SK-N-SH (cell line): ENCODE measurements around the gene POC1B. TPM values are rescaled to one million over a fixed set of nuclear protein-coding genes. Genes with fewer than 3 reads are reported as not detected.
A peak's percentile ranks its signal among the peaks of the same experiment; 100 is the strongest.

Source experiments
- CTCF ChIA-PET: fragments of 300-600, 350-600 bp; formaldehyde crosslinking; extraction: SDS; loops from one replicate; lab custom pipeline; 2021; lab: Yijun Ruan, JAX
- POLR2A ChIA-PET: fragments of 350-600 bp; sonication (Branson Sonifier 250); formaldehyde crosslinking; extraction: SDS; loops from one replicate; lab custom pipeline; 2020; ENCODE audit warnings: antibody characterized with exemption, inconsistent platforms; lab: Yijun Ruan, JAX
- DNase-seq: peaks from one replicate; pipeline ENCODE4 v3.0.0; 2012
- H2AFZ ChIP-seq: fragments of 200-600 bp; sonication (generic); 2 replicates; pipeline ENCODE4 v1.8.1; 2016; ENCODE audit warnings: antibody characterized with exemption, mild to moderate bottlenecking, low read depth
- H3F3A ChIP-seq: fragments of 200-600 bp; sonication (generic); replicated peaks from 2 replicates; pipeline ENCODE3; 2016; ENCODE audit warnings: antibody characterized with exemption, mild to moderate bottlenecking; ENCODE audit not compliant: insufficient read depth
- H3K27ac ChIP-seq, 2 experiments: fragments of 200-500 bp in 1 of 2; fragments of 200-600 bp in 1 of 2; sonication (Bioruptor generic) in 1 of 2; sonication (generic), shearing (Covaris generic) in 1 of 2; 2 replicates each; pipeline versions ENCODE4 v1.5.1 to v1.6.1; 2014 to 2016; ENCODE audit warnings: low read depth in 2 of 2, inconsistent platforms in 1 of 2, low read length in 1 of 2, mild to moderate bottlenecking in 1 of 2, mixed read lengths in 1 of 2
- H3K27me3 ChIP-seq: fragments of 200-600 bp; sonication (generic), shearing (Covaris generic); 2 replicates; pipeline ENCODE4 v1.6.1; 2016; ENCODE audit warnings: mixed run types; ENCODE audit not compliant: insufficient read depth
- H3K36me3 ChIP-seq, 2 experiments: fragments of 200-500 bp in 1 of 2; fragments of 200-600 bp in 1 of 2; sonication (Bioruptor generic) in 1 of 2; sonication (generic) in 1 of 2; replicated peaks in 1 of 2; 2 replicates each; pipeline versions ENCODE3 to v1.5.1; 2014 to 2016; ENCODE audit warnings: low read length in 1 of 2, mild to moderate bottlenecking in 1 of 2; ENCODE audit not compliant: insufficient read depth in 2 of 2, control insufficient read depth in 1 of 2
- H3K4me1 ChIP-seq, 2 experiments: fragments of 200-500 bp in 1 of 2; fragments of 200-600 bp in 1 of 2; sonication (Bioruptor generic) in 1 of 2; sonication (generic), shearing (Covaris generic) in 1 of 2; 2 replicates each; pipeline versions ENCODE4 v1.5.1 to v1.6.1; 2014 to 2016; ENCODE audit warnings: low read depth in 1 of 2, low read length in 1 of 2, mixed run types in 1 of 2; ENCODE audit not compliant: insufficient read depth in 2 of 2, control insufficient read depth in 1 of 2
- H3K4me2 ChIP-seq: fragments of 200-600 bp; sonication (generic), shearing (Covaris generic); 2 replicates; pipeline ENCODE4 v1.6.1; 2017; ENCODE audit warnings: mixed run types
- H3K4me3 ChIP-seq, 2 experiments: fragments of 200-500 bp in 1 of 2; fragments of 200-600 bp in 1 of 2; sonication (Bioruptor generic) in 1 of 2; sonication (generic), shearing (Covaris generic) in 1 of 2; 2 replicates each; pipeline versions ENCODE4 v1.5.1 to v1.8.1; 2014 to 2016; ENCODE audit warnings: low read depth in 2 of 2, inconsistent platforms in 1 of 2, low read length in 1 of 2, mild to moderate bottlenecking in 1 of 2, mixed read lengths in 1 of 2, moderate library complexity in 1 of 2
- H3K79me2 ChIP-seq: fragments of 200-600 bp; sonication (generic); 2 replicates; pipeline ENCODE4 v1.8.1; 2017; ENCODE audit warnings: mild to moderate bottlenecking; ENCODE audit not compliant: insufficient read depth
- H3K9ac ChIP-seq: fragments of 200-600 bp; sonication (generic); 2 replicates; pipeline ENCODE4 v1.6.1; 2017; ENCODE audit warnings: mixed run types
- H3K9me2 ChIP-seq: fragments of 200-600 bp; sonication (generic); 2 replicates; pipeline ENCODE4 v1.6.1; 2017; ENCODE audit warnings: mixed run types
- H3K9me3 ChIP-seq: fragments of 200-600 bp; sonication (generic); 2 replicates; pipeline ENCODE4 v1.6.1; 2017; ENCODE audit warnings: mixed run types, mild to moderate bottlenecking, moderate library complexity
- H4K20me1 ChIP-seq: fragments of 200-600 bp; sonication (generic); 2 replicates; pipeline ENCODE4 v1.6.1; 2017; ENCODE audit warnings: mild to moderate bottlenecking, mixed run types; ENCODE audit not compliant: insufficient read depth
- EP300 ChIP-seq, 2 experiments: IDR thresholded peaks; 2 replicates each; pipeline versions ENCODE4 v1.4.0 to v1.6.1; 2012; ENCODE audit warnings: borderline replicate concordance in 1 of 2, low read depth in 1 of 2, low read length in 1 of 2
- WGBS: methylation state at CpG from one replicate; pipeline ENCODE4 v1.1.6; 2017; ENCODE audit warnings: low lambda C conversion rate; 5-methylcytosine and 5-hydroxymethylcytosine counted together
- polyA plus RNA-seq, 3 experiments: library from polyadenylated mRNA; depleted of rRNA; stranded (reverse); fragments of >200 nt; gene quantifications; 2 replicates each; pipeline ENCODE4 v1.2.3, GENCODE V29; 2012
- TF ChIP-seq, protein P1 (sequence below): IDR thresholded peaks from 2 replicates; pipeline ENCODE4 v1.4.0; 2012; ENCODE audit warnings: low read depth, borderline replicate concordance
- TF ChIP-seq, protein P2 (sequence below): IDR thresholded peaks from 2 replicates; pipeline ENCODE4 v1.6.1; 2012; ENCODE audit warnings: mild to moderate bottlenecking, low read depth, low read length, moderate library complexity

Gene POC1B
- polyA plus RNA-seq, 1 of the 3 experiments (the other 2 are of a cell fraction): 4.0 TPM

GRCh38 chr12:89468648-89469326 is 57.1 kb downstream of the POC1B start:
- peaks cover 13% of the 10 kb centered on the region for H3F3A ChIP-seq
- H3K9me2 ChIP-seq: no peaks in the 10 kb centered on the region
- H3K4me2 ChIP-seq: no peak overlapping the region
- no peak overlapping the region for H3K4me3 ChIP-seq
- 92% methylated on average over 4 of the region's 4 CpGs for WGBS
- H3K27me3 ChIP-seq: no peaks in the 10 kb centered on the region
- no peak overlapping the region for H3K27ac ChIP-seq
- no peak for DNase-seq
- H3K36me3 ChIP-seq: no peaks in the 10 kb centered on the region
- H3K9ac ChIP-seq: no peak overlapping the region
- H4K20me1 ChIP-seq: no peaks in the 10 kb centered on the region
- H2AFZ ChIP-seq: no peak overlapping the region
- H3K79me2 ChIP-seq: no peaks in the 10 kb centered on the region
- ChIA-PET CTCF (interaction anchor here (5.4 to 14.0 kb wide), 3 partner anchors 57 to 448 kb away, joined by 29 to 235 read pairs (median 50); partner anchors contain the start of genes GALNT4 and POC1B), POLR2A (no interaction called here)
- H3K4me1 ChIP-seq: peaks cover 6 to 11% of the 10 kb centered on the region in 2 experiments; a peak in 3 of 4 replicates
- no peaks in the 10 kb centered on the region for H3K9me3 ChIP-seq
- TF ChIP-seq, protein P1, sequence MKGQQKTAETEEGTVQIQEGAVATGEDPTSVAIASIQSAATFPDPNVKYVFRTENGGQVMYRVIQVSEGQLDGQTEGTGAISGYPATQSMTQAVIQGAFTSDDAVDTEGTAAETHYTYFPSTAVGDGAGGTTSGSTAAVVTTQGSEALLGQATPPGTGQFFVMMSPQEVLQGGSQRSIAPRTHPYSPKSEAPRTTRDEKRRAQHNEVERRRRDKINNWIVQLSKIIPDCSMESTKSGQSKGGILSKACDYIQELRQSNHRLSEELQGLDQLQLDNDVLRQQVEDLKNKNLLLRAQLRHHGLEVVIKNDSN: no peak

DNA sequence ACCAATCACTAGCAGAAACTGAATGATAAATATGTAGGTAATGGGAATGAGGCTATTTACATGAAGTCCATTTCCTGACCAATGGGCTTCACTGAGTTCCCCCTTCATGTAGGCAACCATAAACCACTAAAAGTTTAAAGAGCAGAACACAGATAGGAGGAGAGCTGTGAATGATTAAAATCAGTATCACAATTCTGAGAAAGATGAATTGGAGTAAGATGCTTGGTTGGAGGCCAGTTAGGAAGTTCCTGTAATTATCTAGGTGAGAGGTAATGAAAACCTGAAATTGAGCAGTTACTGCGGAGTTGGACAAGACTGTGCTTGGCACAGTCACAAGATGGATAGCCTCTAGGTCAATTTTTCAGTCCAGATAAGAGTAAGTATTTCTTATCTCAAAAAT is 57.8 kb downstream of the POC1B start:
- H3K9me2 ChIP-seq: no peaks in the 10 kb centered on the region
- DNase-seq: no peak
- ChIA-PET POLR2A (no interaction called here), CTCF (interaction anchor here (0.8 to 14.0 kb wide), 5 partner anchors 10 to 447 kb away, joined by 3 to 235 read pairs (median 29); partner anchors contain the start of genes DUSP6, GALNT4 and POC1B)
- peak in 1 of 2 experiments; percentile 8; a peak in 1 of 4 replicates for TF ChIP-seq EP300 (IDR thresholded peaks at IDR 0.05; ENCODE audit: borderline replicate concordance in 1 of 2, low read depth in 1 of 2, low read length in 1 of 2)
- TF ChIP-seq, protein P2, sequence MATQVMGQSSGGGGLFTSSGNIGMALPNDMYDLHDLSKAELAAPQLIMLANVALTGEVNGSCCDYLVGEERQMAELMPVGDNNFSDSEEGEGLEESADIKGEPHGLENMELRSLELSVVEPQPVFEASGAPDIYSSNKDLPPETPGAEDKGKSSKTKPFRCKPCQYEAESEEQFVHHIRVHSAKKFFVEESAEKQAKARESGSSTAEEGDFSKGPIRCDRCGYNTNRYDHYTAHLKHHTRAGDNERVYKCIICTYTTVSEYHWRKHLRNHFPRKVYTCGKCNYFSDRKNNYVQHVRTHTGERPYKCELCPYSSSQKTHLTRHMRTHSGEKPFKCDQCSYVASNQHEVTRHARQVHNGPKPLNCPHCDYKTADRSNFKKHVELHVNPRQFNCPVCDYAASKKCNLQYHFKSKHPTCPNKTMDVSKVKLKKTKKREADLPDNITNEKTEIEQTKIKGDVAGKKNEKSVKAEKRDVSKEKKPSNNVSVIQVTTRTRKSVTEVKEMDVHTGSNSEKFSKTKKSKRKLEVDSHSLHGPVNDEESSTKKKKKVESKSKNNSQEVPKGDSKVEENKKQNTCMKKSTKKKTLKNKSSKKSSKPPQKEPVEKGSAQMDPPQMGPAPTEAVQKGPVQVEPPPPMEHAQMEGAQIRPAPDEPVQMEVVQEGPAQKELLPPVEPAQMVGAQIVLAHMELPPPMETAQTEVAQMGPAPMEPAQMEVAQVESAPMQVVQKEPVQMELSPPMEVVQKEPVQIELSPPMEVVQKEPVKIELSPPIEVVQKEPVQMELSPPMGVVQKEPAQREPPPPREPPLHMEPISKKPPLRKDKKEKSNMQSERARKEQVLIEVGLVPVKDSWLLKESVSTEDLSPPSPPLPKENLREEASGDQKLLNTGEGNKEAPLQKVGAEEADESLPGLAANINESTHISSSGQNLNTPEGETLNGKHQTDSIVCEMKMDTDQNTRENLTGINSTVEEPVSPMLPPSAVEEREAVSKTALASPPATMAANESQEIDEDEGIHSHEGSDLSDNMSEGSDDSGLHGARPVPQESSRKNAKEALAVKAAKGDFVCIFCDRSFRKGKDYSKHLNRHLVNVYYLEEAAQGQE: no peak
- H3K9me3 ChIP-seq: no peaks in the 10 kb centered on the region
- H3K36me3 ChIP-seq: no peaks in the 10 kb centered on the region
- no peaks in the 10 kb centered on the region for H3K79me2 ChIP-seq
- no peak overlapping the region for H3K9ac ChIP-seq
- WGBS: 74% methylated on average over 1 of the region's 1 CpG
- no peaks in the 10 kb centered on the region for H4K20me1 ChIP-seq
- peaks cover 12% of the 10 kb centered on the region for H3F3A ChIP-seq
- no peak overlapping the region for H3K4me3 ChIP-seq
- no peak overlapping the region for H3K27ac ChIP-seq
- H3K4me2 ChIP-seq: no peak overlapping the region
- H2AFZ ChIP-seq: no peak overlapping the region
- no peaks in the 10 kb centered on the region for H3K27me3 ChIP-seq
- peaks cover 6 to 11% of the 10 kb centered on the region in 2 experiments; a peak in 3 of 4 replicates for H3K4me1 ChIP-seq
